HG03457 (cell line): Measurements from ENCODE around the gene OGDH.
"Not testable (repeated sequence)": the region's sequence is repeated elsewhere in the genome, so short reads cannot be mapped to it uniquely, and the experiment has no call there.

Experiments used
- ATAC-seq: cut with Tn5 transposase; IDR thresholded peaks from one replicate; pipeline ENCODE4 v1.9.1; 2021; ENCODE audit warnings: moderate number of reproducible peaks; ENCODE audit not compliant: unreplicated experiment

The OGDH gene

GRCh38 chr7:44606341-44607140 is at the start of gene OGDH:
OGDH (plus strand) TSS chr7:44606627; CDS start chr7:44624344, 17,717 bp downstream.
- ATAC-seq, result peak; percentile 86

GRCh38 chr7:44557485-44557884 is 48.9 kb upstream of the OGDH start:
- no peak for ATAC-seq

GRCh38 chr7:44559485-44559884 is 46.9 kb upstream of the OGDH start:
- ATAC-seq, result no peak

- ATAC-seq, result no peak
Measured at GRCh38 chr7:44561481-44561880, 44.9 kb upstream of the OGDH start.

GRCh38 chr7:44561962-44562621 is 44.3 kb upstream of the OGDH start:
- no peak for ATAC-seq

- ATAC-seq, result not testable (repeated sequence)
Measured at GRCh38 chr7:44562622-44562962, 43.8 kb upstream of the OGDH start.

GRCh38 chr7:44563171-44563679 is 43.2 kb upstream of the OGDH start:
- no peak for ATAC-seq

- no peak for ATAC-seq
Measured at GRCh38 chr7:44564606-44565005, 41.8 kb upstream of the OGDH start.

GRCh38 chr7:44565097-44565794 is 41.2 kb upstream of the OGDH start:
- ATAC-seq, result no peak

GRCh38 chr7:44565795-44566559 is 40.5 kb upstream of the OGDH start:
- no peak for ATAC-seq

GRCh38 chr7:44566680-44567079 is 39.7 kb upstream of the OGDH start:
- no peak for ATAC-seq

GRCh38 chr7:44567884-44568283 is 38.5 kb upstream of the OGDH start:
- ATAC-seq, result no peak

GRCh38 chr7:44568771-44569560 is 37.5 kb upstream of the OGDH start:
- ATAC-seq, result no peak

GRCh38 chr7:44569959-44570358 is 36.5 kb upstream of the OGDH start:
- no peak for ATAC-seq

- ATAC-seq, result no peak
Measured at GRCh38 chr7:44572771-44573170, 33.7 kb upstream of the OGDH start.

- ATAC-seq, result peak; percentile 85
Measured at GRCh38 chr7:44573464-44574286, 32.8 kb upstream of the OGDH start, which contains the start of gene DDX56. DDX56 (minus strand) TSS chr7:44573908; CDS start chr7:44573895, 13 bp downstream.

- ATAC-seq, result no peak
Measured at GRCh38 chr7:44574287-44574872, 32.0 kb upstream of the OGDH start.

GRCh38 chr7:44575054-44575453 is 31.4 kb upstream of the OGDH start:
- ATAC-seq, result no peak

GRCh38 chr7:44576228-44576627 is 30.2 kb upstream of the OGDH start:
- no peak for ATAC-seq
